ENCODE measurements around the gene LAMA2. TPM values are rescaled to one million over a fixed set of nuclear protein-coding genes. Genes with fewer than 3 reads are reported as not detected.

The LAMA2 gene
- total and polyA plus RNA-seq, 2 experiments from 2014 or later: 0.91 to 6.4 TPM

GRCh38 chr6:128981716-128982115, 98.8 kb downstream of the LAMA2 start (continued):
- TF ChIP-seq ETS1 (IDR thresholded peaks at IDR 0.05): no peak
- no peak for TF ChIP-seq STAT1 (IDR thresholded peaks at IDR 0.05; ENCODE audit: unreplicated experiment)
- TF ChIP-seq JUNB (IDR thresholded peaks at IDR 0.05; ENCODE audit: unreplicated experiment): no peak
- TF ChIP-seq, protein P1, sequence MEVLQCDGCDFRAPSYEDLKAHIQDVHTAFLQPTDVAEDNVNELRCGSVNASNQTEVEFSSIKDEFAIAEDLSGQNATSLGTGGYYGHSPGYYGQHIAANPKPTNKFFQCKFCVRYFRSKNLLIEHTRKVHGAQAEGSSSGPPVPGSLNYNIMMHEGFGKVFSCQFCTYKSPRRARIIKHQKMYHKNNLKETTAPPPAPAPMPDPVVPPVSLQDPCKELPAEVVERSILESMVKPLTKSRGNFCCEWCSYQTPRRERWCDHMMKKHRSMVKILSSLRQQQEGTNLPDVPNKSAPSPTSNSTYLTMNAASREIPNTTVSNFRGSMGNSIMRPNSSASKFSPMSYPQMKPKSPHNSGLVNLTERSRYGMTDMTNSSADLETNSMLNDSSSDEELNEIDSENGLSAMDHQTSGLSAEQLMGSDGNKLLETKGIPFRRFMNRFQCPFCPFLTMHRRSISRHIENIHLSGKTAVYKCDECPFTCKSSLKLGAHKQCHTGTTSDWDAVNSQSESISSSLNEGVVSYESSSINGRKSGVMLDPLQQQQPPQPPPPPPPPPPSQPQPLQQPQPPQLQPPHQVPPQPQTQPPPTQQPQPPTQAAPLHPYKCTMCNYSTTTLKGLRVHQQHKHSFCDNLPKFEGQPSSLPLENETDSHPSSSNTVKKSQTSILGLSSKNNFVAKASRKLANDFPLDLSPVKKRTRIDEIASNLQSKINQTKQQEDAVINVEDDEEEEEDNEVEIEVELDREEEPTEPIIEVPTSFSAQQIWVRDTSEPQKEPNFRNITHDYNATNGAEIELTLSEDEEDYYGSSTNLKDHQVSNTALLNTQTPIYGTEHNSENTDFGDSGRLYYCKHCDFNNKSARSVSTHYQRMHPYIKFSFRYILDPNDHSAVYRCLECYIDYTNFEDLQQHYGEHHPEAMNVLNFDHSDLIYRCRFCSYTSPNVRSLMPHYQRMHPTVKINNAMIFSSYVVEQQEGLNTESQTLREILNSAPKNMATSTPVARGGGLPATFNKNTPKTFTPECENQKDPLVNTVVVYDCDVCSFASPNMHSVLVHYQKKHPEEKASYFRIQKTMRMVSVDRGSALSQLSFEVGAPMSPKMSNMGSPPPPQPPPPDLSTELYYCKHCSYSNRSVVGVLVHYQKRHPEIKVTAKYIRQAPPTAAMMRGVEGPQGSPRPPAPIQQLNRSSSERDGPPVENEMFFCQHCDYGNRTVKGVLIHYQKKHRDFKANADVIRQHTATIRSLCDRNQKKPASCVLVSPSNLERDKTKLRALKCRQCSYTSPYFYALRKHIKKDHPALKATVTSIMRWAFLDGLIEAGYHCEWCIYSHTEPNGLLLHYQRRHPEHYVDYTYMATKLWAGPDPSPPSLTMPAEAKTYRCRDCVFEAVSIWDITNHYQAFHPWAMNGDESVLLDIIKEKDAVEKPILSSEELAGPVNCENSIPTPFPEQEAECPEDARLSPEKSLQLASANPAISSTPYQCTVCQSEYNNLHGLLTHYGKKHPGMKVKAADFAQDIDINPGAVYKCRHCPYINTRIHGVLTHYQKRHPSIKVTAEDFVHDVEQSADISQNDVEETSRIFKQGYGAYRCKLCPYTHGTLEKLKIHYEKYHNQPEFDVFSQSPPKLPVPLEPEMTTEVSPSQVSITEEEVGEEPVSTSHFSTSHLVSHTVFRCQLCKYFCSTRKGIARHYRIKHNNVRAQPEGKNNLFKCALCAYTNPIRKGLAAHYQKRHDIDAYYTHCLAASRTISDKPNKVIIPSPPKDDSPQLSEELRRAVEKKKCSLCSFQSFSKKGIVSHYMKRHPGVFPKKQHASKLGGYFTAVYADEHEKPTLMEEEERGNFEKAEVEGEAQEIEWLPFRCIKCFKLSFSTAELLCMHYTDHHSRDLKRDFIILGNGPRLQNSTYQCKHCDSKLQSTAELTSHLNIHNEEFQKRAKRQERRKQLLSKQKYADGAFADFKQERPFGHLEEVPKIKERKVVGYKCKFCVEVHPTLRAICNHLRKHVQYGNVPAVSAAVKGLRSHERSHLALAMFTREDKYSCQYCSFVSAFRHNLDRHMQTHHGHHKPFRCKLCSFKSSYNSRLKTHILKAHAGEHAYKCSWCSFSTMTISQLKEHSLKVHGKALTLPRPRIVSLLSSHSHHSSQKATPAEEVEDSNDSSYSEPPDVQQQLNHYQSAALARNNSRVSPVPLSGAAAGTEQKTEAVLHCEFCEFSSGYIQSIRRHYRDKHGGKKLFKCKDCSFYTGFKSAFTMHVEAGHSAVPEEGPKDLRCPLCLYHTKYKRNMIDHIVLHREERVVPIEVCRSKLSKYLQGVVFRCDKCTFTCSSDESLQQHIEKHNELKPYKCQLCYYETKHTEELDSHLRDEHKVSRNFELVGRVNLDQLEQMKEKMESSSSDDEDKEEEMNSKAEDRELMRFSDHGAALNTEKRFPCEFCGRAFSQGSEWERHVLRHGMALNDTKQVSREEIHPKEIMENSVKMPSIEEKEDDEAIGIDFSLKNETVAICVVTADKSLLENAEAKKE (CRISPR knock-in tag; IDR thresholded peaks at IDR 0.05): no peak
- TF ChIP-seq ZNF331 (CRISPR knock-in tag; IDR thresholded peaks at IDR 0.05; ENCODE audit: low read depth): no peak
- TF ChIP-seq ZNF114 (CRISPR knock-in tag; IDR thresholded peaks at IDR 0.05): no peak
- no peak for TF ChIP-seq POLR2AphosphoS5 (IDR thresholded peaks at IDR 0.05; ENCODE audit: low read depth)

DNA sequence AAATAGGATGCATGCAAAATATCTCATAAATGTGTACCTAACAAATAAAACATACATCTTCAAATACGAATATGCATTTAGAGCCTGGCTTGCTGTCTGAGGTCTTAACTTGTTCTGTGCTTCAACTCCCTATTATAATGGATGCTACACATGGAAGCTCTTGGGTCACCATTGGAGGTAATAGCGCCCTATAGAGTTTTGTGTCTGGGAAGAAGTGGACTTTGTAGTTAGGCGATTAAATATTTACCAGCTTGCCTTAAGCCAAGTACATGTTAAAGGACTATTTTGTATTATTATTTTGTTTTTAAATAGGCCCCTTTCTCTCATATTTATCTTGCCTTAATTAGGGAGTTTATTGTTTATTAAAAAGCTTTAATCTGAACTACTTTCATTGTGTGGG, 107.4 kb downstream of the LAMA2 start:
- no peaks in the 10 kb centered on the region for H3K36me3 ChIP-seq (ENCODE audit: insufficient read depth)
- TF ChIP-seq, protein P1 (CRISPR knock-in tag; IDR thresholded peaks at IDR 0.05): no peak
- H4K20me1 ChIP-seq (replicated peaks; ENCODE audit: insufficient read depth): no peaks in the 10 kb centered on the region
- no peaks in the 10 kb centered on the region for H3F3A ChIP-seq (replicated peaks; ENCODE audit: low read depth)
- Mint-ChIP-seq H3K4me3 (no peak overlapping the region), H3K27me3 (ENCODE audit: insufficient read depth, low read depth, poor library complexity) (no peaks in the 10 kb centered on the region), H3K9me3 (no peaks in the 10 kb centered on the region), H3K27ac (no peak overlapping the region), H3K4me1 (no peaks in the 10 kb centered on the region), H3K36me3 (ENCODE audit: low read depth) (no peaks in the 10 kb centered on the region)
- no peaks in the 10 kb centered on the region for H3K27me3 ChIP-seq (ENCODE audit: insufficient read depth)
- H3K9me2 ChIP-seq (ENCODE audit: insufficient read depth): no peaks in the 10 kb centered on the region
- ATAC-seq: no peak
- no peak for DNase-seq (ENCODE audit: low spot score)
- no peak overlapping the region for H3K27ac ChIP-seq (ENCODE audit: low read depth)
- H3K4me1 ChIP-seq (ENCODE audit: insufficient read depth): no peaks in the 10 kb centered on the region
- no peak overlapping the region for H3K4me3 ChIP-seq
- no peak overlapping the region for H3K4me2 ChIP-seq
- no peak overlapping the region for H2AFZ ChIP-seq
- no peaks in the 10 kb centered on the region for H3K79me2 ChIP-seq (replicated peaks; ENCODE audit: insufficient read depth)
